Measurements from ENCODE around the gene RBM26. TPM values are rescaled to one million over a fixed set of nuclear protein-coding genes. Genes with fewer than 3 reads are reported as not detected.

Gene RBM26
- total and polyA plus RNA-seq, 2 experiments from 2014 or later = 46.0 to 69.3 TPM

DNA sequence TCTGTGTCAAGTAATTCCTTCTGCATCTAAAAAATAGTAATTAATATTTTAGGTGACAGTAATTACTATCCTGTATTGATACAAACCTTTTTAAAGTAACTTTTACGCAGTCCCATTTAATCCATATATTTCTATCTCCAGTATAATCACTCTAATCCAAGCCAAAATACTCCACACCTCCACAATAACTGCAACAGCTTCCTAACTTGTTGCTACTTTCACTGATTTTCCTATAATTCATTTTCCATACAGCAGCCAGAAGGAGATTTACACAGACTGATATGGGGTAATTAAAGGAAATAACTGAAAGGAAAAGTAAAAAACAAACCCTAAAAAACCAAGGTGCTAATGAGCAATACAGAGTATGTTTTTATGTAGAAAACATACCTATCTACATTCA is 64.9 kb downstream of the RBM26 start:
- H3K36me3 Mint-ChIP-seq (ENCODE audit: low read depth) = peaks cover 55% of the 10 kb centered on the region
- no peak overlapping the region for H3K27ac Mint-ChIP-seq
- no peak overlapping the region for H3K4me3 Mint-ChIP-seq
- TF ChIP-seq NANOG (IDR thresholded peaks at IDR 0.05; ENCODE audit: borderline replicate concordance) = no peak
- TF ChIP-seq ZNF331 (CRISPR knock-in tag; IDR thresholded peaks at IDR 0.05; ENCODE audit: low read depth) = no peak
- no peak for TF ChIP-seq EZH2phosphoT487 (IDR thresholded peaks at IDR 0.05; ENCODE audit: unreplicated experiment)
- TF ChIP-seq EZH2 (IDR thresholded peaks at IDR 0.05; ENCODE audit: low read depth, unreplicated experiment) = no peak
- TF ChIP-seq, protein P1, sequence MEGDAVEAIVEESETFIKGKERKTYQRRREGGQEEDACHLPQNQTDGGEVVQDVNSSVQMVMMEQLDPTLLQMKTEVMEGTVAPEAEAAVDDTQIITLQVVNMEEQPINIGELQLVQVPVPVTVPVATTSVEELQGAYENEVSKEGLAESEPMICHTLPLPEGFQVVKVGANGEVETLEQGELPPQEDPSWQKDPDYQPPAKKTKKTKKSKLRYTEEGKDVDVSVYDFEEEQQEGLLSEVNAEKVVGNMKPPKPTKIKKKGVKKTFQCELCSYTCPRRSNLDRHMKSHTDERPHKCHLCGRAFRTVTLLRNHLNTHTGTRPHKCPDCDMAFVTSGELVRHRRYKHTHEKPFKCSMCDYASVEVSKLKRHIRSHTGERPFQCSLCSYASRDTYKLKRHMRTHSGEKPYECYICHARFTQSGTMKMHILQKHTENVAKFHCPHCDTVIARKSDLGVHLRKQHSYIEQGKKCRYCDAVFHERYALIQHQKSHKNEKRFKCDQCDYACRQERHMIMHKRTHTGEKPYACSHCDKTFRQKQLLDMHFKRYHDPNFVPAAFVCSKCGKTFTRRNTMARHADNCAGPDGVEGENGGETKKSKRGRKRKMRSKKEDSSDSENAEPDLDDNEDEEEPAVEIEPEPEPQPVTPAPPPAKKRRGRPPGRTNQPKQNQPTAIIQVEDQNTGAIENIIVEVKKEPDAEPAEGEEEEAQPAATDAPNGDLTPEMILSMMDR (conservative IDR thresholded peaks at IDR 0.05; ENCODE audit: low read depth in 2 of 2) = no peak
- TF ChIP-seq POLR2AphosphoS5 (IDR thresholded peaks at IDR 0.05; ENCODE audit: low read depth) = no peak
- TF ChIP-seq ZNF114 (CRISPR knock-in tag; IDR thresholded peaks at IDR 0.05) = no peak
- no peak for TF ChIP-seq STAT1 (IDR thresholded peaks at IDR 0.05; ENCODE audit: unreplicated experiment)
- TF ChIP-seq CREB1 (CRISPR knock-in tag; IDR thresholded peaks at IDR 0.05; ENCODE audit: low read depth) = no peak
- TF ChIP-seq, protein P2, sequence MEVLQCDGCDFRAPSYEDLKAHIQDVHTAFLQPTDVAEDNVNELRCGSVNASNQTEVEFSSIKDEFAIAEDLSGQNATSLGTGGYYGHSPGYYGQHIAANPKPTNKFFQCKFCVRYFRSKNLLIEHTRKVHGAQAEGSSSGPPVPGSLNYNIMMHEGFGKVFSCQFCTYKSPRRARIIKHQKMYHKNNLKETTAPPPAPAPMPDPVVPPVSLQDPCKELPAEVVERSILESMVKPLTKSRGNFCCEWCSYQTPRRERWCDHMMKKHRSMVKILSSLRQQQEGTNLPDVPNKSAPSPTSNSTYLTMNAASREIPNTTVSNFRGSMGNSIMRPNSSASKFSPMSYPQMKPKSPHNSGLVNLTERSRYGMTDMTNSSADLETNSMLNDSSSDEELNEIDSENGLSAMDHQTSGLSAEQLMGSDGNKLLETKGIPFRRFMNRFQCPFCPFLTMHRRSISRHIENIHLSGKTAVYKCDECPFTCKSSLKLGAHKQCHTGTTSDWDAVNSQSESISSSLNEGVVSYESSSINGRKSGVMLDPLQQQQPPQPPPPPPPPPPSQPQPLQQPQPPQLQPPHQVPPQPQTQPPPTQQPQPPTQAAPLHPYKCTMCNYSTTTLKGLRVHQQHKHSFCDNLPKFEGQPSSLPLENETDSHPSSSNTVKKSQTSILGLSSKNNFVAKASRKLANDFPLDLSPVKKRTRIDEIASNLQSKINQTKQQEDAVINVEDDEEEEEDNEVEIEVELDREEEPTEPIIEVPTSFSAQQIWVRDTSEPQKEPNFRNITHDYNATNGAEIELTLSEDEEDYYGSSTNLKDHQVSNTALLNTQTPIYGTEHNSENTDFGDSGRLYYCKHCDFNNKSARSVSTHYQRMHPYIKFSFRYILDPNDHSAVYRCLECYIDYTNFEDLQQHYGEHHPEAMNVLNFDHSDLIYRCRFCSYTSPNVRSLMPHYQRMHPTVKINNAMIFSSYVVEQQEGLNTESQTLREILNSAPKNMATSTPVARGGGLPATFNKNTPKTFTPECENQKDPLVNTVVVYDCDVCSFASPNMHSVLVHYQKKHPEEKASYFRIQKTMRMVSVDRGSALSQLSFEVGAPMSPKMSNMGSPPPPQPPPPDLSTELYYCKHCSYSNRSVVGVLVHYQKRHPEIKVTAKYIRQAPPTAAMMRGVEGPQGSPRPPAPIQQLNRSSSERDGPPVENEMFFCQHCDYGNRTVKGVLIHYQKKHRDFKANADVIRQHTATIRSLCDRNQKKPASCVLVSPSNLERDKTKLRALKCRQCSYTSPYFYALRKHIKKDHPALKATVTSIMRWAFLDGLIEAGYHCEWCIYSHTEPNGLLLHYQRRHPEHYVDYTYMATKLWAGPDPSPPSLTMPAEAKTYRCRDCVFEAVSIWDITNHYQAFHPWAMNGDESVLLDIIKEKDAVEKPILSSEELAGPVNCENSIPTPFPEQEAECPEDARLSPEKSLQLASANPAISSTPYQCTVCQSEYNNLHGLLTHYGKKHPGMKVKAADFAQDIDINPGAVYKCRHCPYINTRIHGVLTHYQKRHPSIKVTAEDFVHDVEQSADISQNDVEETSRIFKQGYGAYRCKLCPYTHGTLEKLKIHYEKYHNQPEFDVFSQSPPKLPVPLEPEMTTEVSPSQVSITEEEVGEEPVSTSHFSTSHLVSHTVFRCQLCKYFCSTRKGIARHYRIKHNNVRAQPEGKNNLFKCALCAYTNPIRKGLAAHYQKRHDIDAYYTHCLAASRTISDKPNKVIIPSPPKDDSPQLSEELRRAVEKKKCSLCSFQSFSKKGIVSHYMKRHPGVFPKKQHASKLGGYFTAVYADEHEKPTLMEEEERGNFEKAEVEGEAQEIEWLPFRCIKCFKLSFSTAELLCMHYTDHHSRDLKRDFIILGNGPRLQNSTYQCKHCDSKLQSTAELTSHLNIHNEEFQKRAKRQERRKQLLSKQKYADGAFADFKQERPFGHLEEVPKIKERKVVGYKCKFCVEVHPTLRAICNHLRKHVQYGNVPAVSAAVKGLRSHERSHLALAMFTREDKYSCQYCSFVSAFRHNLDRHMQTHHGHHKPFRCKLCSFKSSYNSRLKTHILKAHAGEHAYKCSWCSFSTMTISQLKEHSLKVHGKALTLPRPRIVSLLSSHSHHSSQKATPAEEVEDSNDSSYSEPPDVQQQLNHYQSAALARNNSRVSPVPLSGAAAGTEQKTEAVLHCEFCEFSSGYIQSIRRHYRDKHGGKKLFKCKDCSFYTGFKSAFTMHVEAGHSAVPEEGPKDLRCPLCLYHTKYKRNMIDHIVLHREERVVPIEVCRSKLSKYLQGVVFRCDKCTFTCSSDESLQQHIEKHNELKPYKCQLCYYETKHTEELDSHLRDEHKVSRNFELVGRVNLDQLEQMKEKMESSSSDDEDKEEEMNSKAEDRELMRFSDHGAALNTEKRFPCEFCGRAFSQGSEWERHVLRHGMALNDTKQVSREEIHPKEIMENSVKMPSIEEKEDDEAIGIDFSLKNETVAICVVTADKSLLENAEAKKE (CRISPR knock-in tag; IDR thresholded peaks at IDR 0.05) = no peak
- H3K4me1 Mint-ChIP-seq = no peaks in the 10 kb centered on the region
- H3K27me3 Mint-ChIP-seq (ENCODE audit: insufficient read depth, low read depth, poor library complexity) = no peaks in the 10 kb centered on the region
- Histone ChIP-seq H3K4me1 (ENCODE audit: insufficient read depth) (no peaks in the 10 kb centered on the region), H3K9me2 (ENCODE audit: insufficient read depth) (no peaks in the 10 kb centered on the region), H4K20me1 (replicated peaks; ENCODE audit: insufficient read depth) (no peaks in the 10 kb centered on the region), H3K4me2 (no peak overlapping the region), H2AFZ (no peak overlapping the region), H3K79me2 (replicated peaks; ENCODE audit: insufficient read depth) (no peaks in the 10 kb centered on the region), H3K4me3 (no peak overlapping the region), H3K27ac (ENCODE audit: low read depth) (no peak overlapping the region), H3F3A (replicated peaks; ENCODE audit: low read depth) (no peaks in the 10 kb centered on the region), H3K27me3 (ENCODE audit: insufficient read depth) (no peaks in the 10 kb centered on the region), H3K36me3 (ENCODE audit: insufficient read depth) (peaks cover 24% of the 10 kb centered on the region; the same call in 1 of the 2 replicates)
- H3K9me3 Mint-ChIP-seq = no peaks in the 10 kb centered on the region
- DNase-seq (ENCODE audit: low spot score) (no peak), ATAC-seq (no peak)

Data from GM23338 (cell line).